ENCODE data around the gene MCAT. TPM values are rescaled to one million over a fixed set of nuclear protein-coding genes. Genes with fewer than 3 reads are reported as not detected.

Gene MCAT
- polyA plus RNA-seq, 3 donors: 4.5 to 8.9 (median 6.8) TPM

DNA sequence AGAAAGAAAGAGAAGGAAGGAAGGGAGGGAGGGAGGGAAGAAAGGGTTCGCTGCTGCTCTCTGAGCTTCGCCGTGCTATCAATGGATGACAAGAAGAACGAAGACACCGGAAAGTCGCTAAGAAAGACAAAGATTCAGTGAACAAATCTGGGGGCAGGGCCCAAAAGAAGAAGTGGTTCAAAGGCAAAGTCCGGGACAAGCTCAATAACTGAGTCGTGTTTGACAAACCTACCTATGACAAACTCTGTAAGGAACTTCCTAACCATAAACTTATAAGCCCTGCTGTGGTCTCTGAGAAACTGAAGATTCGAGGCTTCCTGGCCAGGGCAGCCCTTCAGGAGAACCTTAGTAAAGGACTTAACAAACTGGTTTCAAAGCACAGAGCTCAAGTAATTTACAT is 51.1 kb downstream of the MCAT start:
- H3K4me1 ChIP-seq (ENCODE audit: control insufficient read depth in 1 of 2, insufficient read depth in 2 of 2, low read length in 2 of 2): peaks cover 34 to 43% of the 10 kb centered on the region in 2 donors
- H3K9ac ChIP-seq (ENCODE audit: insufficient read depth, low read length, poor library complexity, severe bottlenecking): no peak overlapping the region
- intact Hi-C loops (cut with micrococcal nuclease): loop anchor here in 1 of 2 donors (2.0 kb wide), 1 partner anchor 61 kb away; no protein-coding TSS in a partner anchor
- H3K4me3 ChIP-seq (replicated peaks in 1 of 3; ENCODE audit: low read depth in 2 of 3, low read length in 3 of 3): no peak overlapping the region
- H3K4me3 Mint-ChIP-seq: peak overlapping the region in 1 of 2 donors; percentile 26
- H3K27me3 ChIP-seq (ENCODE audit: control insufficient read depth in 2 of 2, insufficient read depth in 2 of 2, low read length in 2 of 2): no peaks in the 10 kb centered on the region
- peaks cover 7 to 14% of the 10 kb centered on the region in 2 donors for H3K9me3 ChIP-seq (replicated peaks in 1 of 2; ENCODE audit: control insufficient read depth in 1 of 2, insufficient read depth in 1 of 2, low read length in 2 of 2)
- H3K36me3 ChIP-seq (replicated peaks in 1 of 2; ENCODE audit: control insufficient read depth in 1 of 2, insufficient read depth in 2 of 2, low read length in 2 of 2): no peaks in the 10 kb centered on the region
- H4K20me1 ChIP-seq (ENCODE audit: insufficient read depth, low read length): no peaks in the 10 kb centered on the region
- no peaks in the 10 kb centered on the region for H3K79me2 ChIP-seq (ENCODE audit: insufficient read depth, low read length)
- peak overlapping the region in 1 of 2 donors; percentile 53 for H3K27ac ChIP-seq (ENCODE audit: low read depth in 1 of 2, low read length in 2 of 2)
- TF ChIP-seq, protein P1, sequence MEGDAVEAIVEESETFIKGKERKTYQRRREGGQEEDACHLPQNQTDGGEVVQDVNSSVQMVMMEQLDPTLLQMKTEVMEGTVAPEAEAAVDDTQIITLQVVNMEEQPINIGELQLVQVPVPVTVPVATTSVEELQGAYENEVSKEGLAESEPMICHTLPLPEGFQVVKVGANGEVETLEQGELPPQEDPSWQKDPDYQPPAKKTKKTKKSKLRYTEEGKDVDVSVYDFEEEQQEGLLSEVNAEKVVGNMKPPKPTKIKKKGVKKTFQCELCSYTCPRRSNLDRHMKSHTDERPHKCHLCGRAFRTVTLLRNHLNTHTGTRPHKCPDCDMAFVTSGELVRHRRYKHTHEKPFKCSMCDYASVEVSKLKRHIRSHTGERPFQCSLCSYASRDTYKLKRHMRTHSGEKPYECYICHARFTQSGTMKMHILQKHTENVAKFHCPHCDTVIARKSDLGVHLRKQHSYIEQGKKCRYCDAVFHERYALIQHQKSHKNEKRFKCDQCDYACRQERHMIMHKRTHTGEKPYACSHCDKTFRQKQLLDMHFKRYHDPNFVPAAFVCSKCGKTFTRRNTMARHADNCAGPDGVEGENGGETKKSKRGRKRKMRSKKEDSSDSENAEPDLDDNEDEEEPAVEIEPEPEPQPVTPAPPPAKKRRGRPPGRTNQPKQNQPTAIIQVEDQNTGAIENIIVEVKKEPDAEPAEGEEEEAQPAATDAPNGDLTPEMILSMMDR (IDR thresholded peaks at IDR 0.05): no peak
- peak in 2 of 3 donors; percentile 24 to 38 for DNase-seq
- peak overlapping the region in 6 of 7 donors; percentile 33 to 86 (median 78) for H3K27ac Mint-ChIP-seq
- peaks cover 0 to under 1% of the 10 kb centered on the region in 2 donors for H3K36me3 Mint-ChIP-seq
- peaks cover 11 to 16% (median 13%) of the 10 kb centered on the region in 7 donors for H3K9me3 Mint-ChIP-seq
- peaks cover 34% of the 10 kb centered on the region for H3K4me1 Mint-ChIP-seq
- 5% methylated on average over 8 of the region's 9 CpGs for WGBS (ENCODE audit: insufficient coverage)
- peak overlapping the region; percentile 26 for H3K4me2 ChIP-seq (replicated peaks; ENCODE audit: extremely low read depth, low read length, poor library complexity, severe bottlenecking)
- H3K27me3 Mint-ChIP-seq (ENCODE audit: low read depth in 3 of 3): peaks cover 0 to 2% (median 2%) of the 10 kb centered on the region in 3 donors
- H2AFZ ChIP-seq (ENCODE audit: insufficient read depth, low read depth, low read length, poor library complexity, severe bottlenecking): peak overlapping the region; percentile 68

DNA sequence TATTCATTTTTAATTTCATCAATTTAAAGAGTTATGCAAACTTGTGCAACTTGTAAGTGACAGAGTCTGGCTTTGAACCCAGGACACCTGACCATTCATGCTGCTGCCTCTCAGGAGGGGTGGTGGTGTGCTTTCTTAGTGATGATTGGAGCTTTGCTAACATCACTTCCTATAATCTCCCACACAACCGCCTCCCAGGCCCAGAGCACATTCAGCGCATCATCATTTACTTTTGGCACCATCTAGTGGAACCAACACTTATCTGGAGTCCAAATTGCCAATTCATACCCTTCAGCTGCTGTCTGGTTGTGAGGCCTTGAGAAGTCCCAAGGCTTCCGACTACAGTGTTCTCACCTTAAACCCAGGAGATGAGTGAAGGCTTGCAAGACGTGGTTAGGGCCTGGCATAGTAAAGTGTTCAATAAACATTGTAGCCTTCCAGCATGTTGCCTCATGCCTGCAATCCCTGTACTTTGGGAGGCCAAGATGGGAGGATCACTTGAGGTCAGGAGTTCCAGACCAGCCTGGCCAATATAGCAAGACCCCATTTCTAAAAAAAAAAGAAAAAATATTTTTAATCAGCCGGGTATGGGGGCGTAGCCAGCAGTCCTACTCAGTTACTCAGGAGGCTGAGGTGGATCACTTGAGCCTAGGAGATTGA is 52.9 kb downstream of the MCAT start:
- Mint-ChIP-seq H3K4me1 (peaks cover 37% of the 10 kb centered on the region), H3K4me3 (peak overlapping the region; percentile 15 to 51), H3K36me3 (peaks cover 0 to 13% of the 10 kb centered on the region in 2 donors), H3K9me3 (no peaks in the 10 kb centered on the region), H3K27ac (peak overlapping the region in 6 of 7 donors; percentile 31 to 95 (median 84)), H3K27me3 (ENCODE audit: low read depth in 3 of 3) (peaks cover 0 to 4% (median 2%) of the 10 kb centered on the region in 3 donors)
- Histone ChIP-seq H3K4me1 (ENCODE audit: control insufficient read depth in 1 of 2, insufficient read depth in 2 of 2, low read length in 2 of 2) (peaks cover 34 to 43% of the 10 kb centered on the region in 2 donors), H2AFZ (ENCODE audit: insufficient read depth, low read depth, low read length, poor library complexity, severe bottlenecking) (no peak overlapping the region), H3K36me3 (replicated peaks in 1 of 2; ENCODE audit: control insufficient read depth in 1 of 2, insufficient read depth in 2 of 2, low read length in 2 of 2) (no peaks in the 10 kb centered on the region), H3K79me2 (ENCODE audit: insufficient read depth, low read length) (no peaks in the 10 kb centered on the region), H3K4me3 (replicated peaks in 1 of 3; ENCODE audit: low read depth in 2 of 3, low read length in 3 of 3) (peak overlapping the region in 1 of 3 experiments; percentile 95), H3K9me3 (replicated peaks in 1 of 2; ENCODE audit: control insufficient read depth in 1 of 2, insufficient read depth in 1 of 2, low read length in 2 of 2) (no peaks in the 10 kb centered on the region), H4K20me1 (ENCODE audit: insufficient read depth, low read length) (no peaks in the 10 kb centered on the region), H3K27me3 (ENCODE audit: control insufficient read depth in 2 of 2, insufficient read depth in 2 of 2, low read length in 2 of 2) (no peaks in the 10 kb centered on the region), H3K27ac (ENCODE audit: low read depth in 1 of 2, low read length in 2 of 2) (peak overlapping the region; percentile 46 to 49), H3K9ac (ENCODE audit: insufficient read depth, low read length, poor library complexity, severe bottlenecking) (no peak overlapping the region), H3K4me2 (replicated peaks; ENCODE audit: extremely low read depth, low read length, poor library complexity, severe bottlenecking) (no peak overlapping the region)
- TF ChIP-seq, protein P1 (IDR thresholded peaks at IDR 0.05): peak; percentile 35
- peak; percentile 66 to 73 (median 68) for DNase-seq
- WGBS (ENCODE audit: insufficient coverage): 50% methylated on average over 1 of the region's 6 CpGs
- intact Hi-C loops (cut with micrococcal nuclease): no loop called here
